ENCODE data around the gene ARL8A.

ARL8A gene

DNA sequence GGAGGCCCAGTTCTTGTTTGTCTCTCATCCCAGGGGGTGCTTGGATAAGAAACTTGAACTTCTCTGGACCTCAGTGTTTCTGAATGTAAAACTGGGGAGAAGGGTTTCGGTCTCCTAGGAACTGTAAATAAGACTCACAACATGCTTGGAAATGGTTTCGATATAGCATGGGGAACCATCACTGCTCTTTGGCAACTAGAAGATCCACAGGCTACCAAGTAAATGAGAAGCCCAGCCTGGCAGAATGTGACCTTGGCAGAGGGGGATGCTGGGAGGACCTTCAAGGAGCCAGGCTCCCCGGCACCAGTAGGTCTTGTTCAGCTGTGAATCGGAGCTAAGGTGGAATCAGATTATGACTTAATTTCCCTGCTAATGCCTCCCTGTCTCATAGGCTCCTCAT lies 3.7 kb downstream of the ARL8A start:
- Histone ChIP-seq H3K4me3 (ENCODE audit: low read depth, low read length) (no peak overlapping the region), H3K27ac (no peak overlapping the region), H3K36me3 (replicated peaks) (peaks cover 3% of the 10 kb centered on the region), H3K27me3 (replicated peaks) (no peaks in the 10 kb centered on the region)
- TF ChIP-seq CTCF (IDR thresholded peaks at IDR 0.05; ENCODE audit: low read depth, low read length, missing control alignments): no peak
- DNase-seq: no peak
- in situ Hi-C loops (cut with HindIII; ENCODE audit: low pct_ligation_motif_present, low sequenced_read_pairs): loop anchor here (25.0 kb wide), 1 partner anchor 129 kb away; the partner anchor contains the start of gene ELF3

- DNase-seq: peak; percentile 42
- Histone ChIP-seq H3K4me3 (ENCODE audit: low read depth, low read length) (no peak overlapping the region), H3K36me3 (replicated peaks) (peaks cover 22% of the 10 kb centered on the region), H3K27ac (no peak overlapping the region), H3K27me3 (replicated peaks) (no peaks in the 10 kb centered on the region)
- in situ Hi-C loops (cut with HindIII; ENCODE audit: low pct_ligation_motif_present, low sequenced_read_pairs): loop anchor here (25.0 kb wide), 1 partner anchor 123 kb away; the partner anchor contains the start of gene ELF3
- TF ChIP-seq CTCF (IDR thresholded peaks at IDR 0.05; ENCODE audit: low read depth, low read length, missing control alignments): peak; percentile 91
Measured at GRCh38 chr1:202135221-202135721, 9.3 kb downstream of the ARL8A start.

GRCh38 chr1:202134645-202135172 lies 9.8 kb downstream of the ARL8A start:
- in situ Hi-C loops (cut with HindIII; ENCODE audit: low pct_ligation_motif_present, low sequenced_read_pairs): loop anchor here (25.0 kb wide), 1 partner anchor 122 kb away; the partner anchor contains the start of gene ELF3
- no peak for TF ChIP-seq CTCF (IDR thresholded peaks at IDR 0.05; ENCODE audit: low read depth, low read length, missing control alignments)
- no peak for DNase-seq
- Histone ChIP-seq H3K27ac (no peak overlapping the region), H3K27me3 (replicated peaks) (no peaks in the 10 kb centered on the region), H3K4me3 (ENCODE audit: low read depth, low read length) (no peak overlapping the region), H3K36me3 (replicated peaks) (peaks cover 22% of the 10 kb centered on the region)

DNA sequence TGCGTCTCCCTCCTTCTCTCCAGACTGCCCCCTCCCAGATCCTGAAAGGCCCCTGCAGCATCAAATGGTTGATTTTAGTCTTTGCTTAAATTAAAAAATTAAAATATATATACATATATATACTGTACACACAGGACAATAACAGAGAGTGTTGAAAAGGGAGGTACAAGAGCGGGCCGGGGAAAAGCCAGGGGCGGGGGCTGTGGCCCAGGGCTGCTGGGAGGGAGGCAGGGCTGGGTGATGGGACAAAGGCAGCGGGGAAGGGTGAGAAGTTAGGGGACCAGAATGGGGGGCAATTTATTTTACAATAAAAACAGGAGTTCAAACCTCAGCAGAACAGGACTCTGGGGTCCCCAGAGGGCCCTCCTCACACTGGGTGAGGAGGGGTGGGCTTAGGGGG lies 10.5 kb downstream of the ARL8A start:
- H3K27ac ChIP-seq: no peak overlapping the region
- no peak for TF ChIP-seq CTCF (IDR thresholded peaks at IDR 0.05; ENCODE audit: low read depth, low read length, missing control alignments)
- in situ Hi-C loops (cut with HindIII; ENCODE audit: low pct_ligation_motif_present, low sequenced_read_pairs): loop anchor here (25.0 kb wide), 1 partner anchor 122 kb away; the partner anchor contains the start of gene ELF3
- H3K27me3 ChIP-seq (replicated peaks): no peaks in the 10 kb centered on the region
- H3K4me3 ChIP-seq (ENCODE audit: low read depth, low read length): no peak overlapping the region
- H3K36me3 ChIP-seq (replicated peaks): peaks cover 22% of the 10 kb centered on the region
- no peak for DNase-seq

GRCh38 chr1:202133496-202133895 lies 11.0 kb downstream of the ARL8A start:
- H3K4me3 ChIP-seq (ENCODE audit: low read depth, low read length): no peak overlapping the region
- in situ Hi-C loops (cut with HindIII; ENCODE audit: low pct_ligation_motif_present, low sequenced_read_pairs): loop anchor here (25.0 kb wide), 1 partner anchor 121 kb away; the partner anchor contains the start of gene ELF3
- no peak for DNase-seq
- TF ChIP-seq CTCF (IDR thresholded peaks at IDR 0.05; ENCODE audit: low read depth, low read length, missing control alignments): no peak
- H3K27me3 ChIP-seq (replicated peaks): no peaks in the 10 kb centered on the region
- no peak overlapping the region for H3K27ac ChIP-seq
- peaks cover 22% of the 10 kb centered on the region for H3K36me3 ChIP-seq (replicated peaks)

Data from brain microvascular endothelial cell (primary cell).